IMR-90 (cell line): Measurements from ENCODE around the gene ZNHIT6. TPM values are rescaled to one million over a fixed set of nuclear protein-coding genes. Genes with fewer than 3 reads are reported as not detected.
"Not testable (repeated sequence)": the region's sequence is repeated elsewhere in the genome, so short reads cannot be mapped to it uniquely, and the experiment has no call there.

ENCODE experiments used
- ATAC-seq: fragments of 200-7000 bp; cut with Tn5 transposase; 2 replicates; pipeline ENCODE4 v1.9.1; 2020; ENCODE audit warnings: low read depth, mild to moderate bottlenecking, moderate library complexity
- BruUV-seq: library from RNA; stranded (reverse); fragments of 400-500 nt; replicated peaks from 2 replicates; lab custom pipeline; 2021; lab: Mats Ljungman, UMichigan
- CTCF ChIA-PET: fragments of 300-600 bp; formaldehyde crosslinking; extraction: SDS; loops from one replicate; lab custom pipeline; 2021; ENCODE audit warnings: antibody characterized with exemption; lab: Yijun Ruan, JAX
- POLR2A ChIA-PET: fragments of 300-600 bp; sonication (Branson Sonifier 250); formaldehyde crosslinking; loops from one replicate; lab custom pipeline; 2022; ENCODE audit warnings: antibody characterized with exemption; ENCODE audit not compliant: unreplicated experiment; lab: Charles Lee
- DNase-seq: peaks from one replicate; pipeline ENCODE4 v3.0.0; 2013
- H2AFZ ChIP-seq: replicated peaks from 2 replicates; pipeline ENCODE3; 2013; ENCODE audit warnings: low read length, mild to moderate bottlenecking; ENCODE audit not compliant: poor library complexity
- H2AK5ac ChIP-seq: 2 replicates; pipeline ENCODE4 v1.6.1; 2013; ENCODE audit warnings: low read depth, low read length, inconsistent platforms
- H2AK9ac ChIP-seq: replicated peaks from 2 replicates; pipeline ENCODE3; 2013; ENCODE audit warnings: mild to moderate bottlenecking, low read depth, low read length, moderate library complexity; ENCODE audit not compliant: poor library complexity
- H2BK120ac ChIP-seq: 2 replicates; pipeline ENCODE4 v1.6.1; 2013; ENCODE audit warnings: low read depth, low read length, inconsistent platforms
- H2BK15ac ChIP-seq: 3 replicates; pipeline ENCODE4 v1.6.1; 2013; ENCODE audit warnings: low read depth, low read length, inconsistent platforms
- H2BK20ac ChIP-seq: 2 replicates; pipeline ENCODE4 v1.6.1; 2013; ENCODE audit warnings: low read depth, mild to moderate bottlenecking, inconsistent platforms, low read length, moderate library complexity
- H2BK5ac ChIP-seq: 2 replicates; pipeline ENCODE4 v1.6.1; 2013; ENCODE audit warnings: mild to moderate bottlenecking, low read depth, low read length, inconsistent platforms; ENCODE audit not compliant: poor library complexity, severe bottlenecking
- H3K14ac ChIP-seq: replicated peaks from 2 replicates; pipeline ENCODE4 v1.6.1; 2013; ENCODE audit warnings: low read depth, low read length, inconsistent platforms
- H3K18ac ChIP-seq: 2 replicates; pipeline ENCODE4 v1.6.1; 2013; ENCODE audit warnings: low read depth, low read length, control low read depth
- H3K23ac ChIP-seq: 2 replicates; pipeline ENCODE4 v1.6.1; 2013; ENCODE audit warnings: low read depth, low read length, inconsistent platforms
- H3K27ac ChIP-seq: 2 replicates; pipeline ENCODE4 v1.5.1; 2013; ENCODE audit warnings: mild to moderate bottlenecking, control low read depth, low read length; ENCODE audit not compliant: insufficient read depth
- H3K27me3 ChIP-seq: 2 replicates; pipeline ENCODE4 v1.6.1; 2013; ENCODE audit warnings: low read length; ENCODE audit not compliant: control insufficient read depth, insufficient read depth
- H3K36me3 ChIP-seq: 2 replicates; pipeline ENCODE4 v1.6.1; 2013; ENCODE audit warnings: low read length, mixed read lengths; ENCODE audit not compliant: control insufficient read depth, insufficient read depth
- H3K4ac ChIP-seq: 2 replicates; pipeline ENCODE4 v1.6.1; 2013; ENCODE audit warnings: low read depth, low read length, inconsistent platforms
- H3K4me1 ChIP-seq: 2 replicates; pipeline ENCODE4 v1.6.1; 2013; ENCODE audit warnings: low read length, mixed read lengths; ENCODE audit not compliant: control insufficient read depth, insufficient read depth
- H3K4me2 ChIP-seq: 2 replicates; pipeline ENCODE4 v1.6.1; 2013; ENCODE audit warnings: low read depth, mild to moderate bottlenecking, control low read depth, low read length, moderate library complexity
- H3K4me3 ChIP-seq: 2 replicates; pipeline ENCODE4 v1.5.1; 2013; ENCODE audit warnings: low read depth, mild to moderate bottlenecking, control low read depth, low read length, moderate library complexity; ENCODE audit not compliant: insufficient read depth
- H3K56ac ChIP-seq: 2 replicates; pipeline ENCODE4 v1.6.1; 2013; ENCODE audit warnings: low read length, inconsistent platforms; ENCODE audit not compliant: insufficient read depth; ENCODE audit errors: extremely low read depth
- H3K79me1 ChIP-seq, 2 experiments: 2 replicates each; pipeline ENCODE4 v1.6.1; 2013; ENCODE audit warnings: low read length in 2 of 2, inconsistent platforms in 1 of 2, low read depth in 1 of 2
- H3K9ac ChIP-seq: 2 replicates; pipeline ENCODE4 v1.6.1; 2013; ENCODE audit warnings: low read depth, low read length, control low read depth
- H3K9me1 ChIP-seq: 2 replicates; pipeline ENCODE4 v1.6.1; 2013; ENCODE audit warnings: low read length, inconsistent platforms; ENCODE audit not compliant: insufficient read depth
- H3K9me3 ChIP-seq: 2 replicates; pipeline ENCODE4 v1.6.1; 2013; ENCODE audit warnings: low read length; ENCODE audit not compliant: control insufficient read depth, insufficient read depth
- H4K20me1 ChIP-seq: 2 replicates; pipeline ENCODE4 v1.6.1; 2013; ENCODE audit warnings: low read length, inconsistent platforms; ENCODE audit not compliant: insufficient read depth
- H4K5ac ChIP-seq: 2 replicates; pipeline ENCODE4 v1.6.1; 2013; ENCODE audit warnings: mild to moderate bottlenecking, low read depth, low read length, control low read depth
- H4K8ac ChIP-seq, 2 experiments: 2 replicates each; pipeline ENCODE4 v1.6.1; 2013; ENCODE audit warnings: low read depth in 2 of 2, low read length in 2 of 2, control low read depth in 1 of 2, inconsistent platforms in 1 of 2
- H4K91ac ChIP-seq: 2 replicates; pipeline ENCODE4 v1.6.1; 2013; ENCODE audit warnings: low read depth, low read length, inconsistent platforms; ENCODE audit not compliant: insufficient read depth
- WGBS, 2 experiments: methylation state at CpG; one replicate each; pipeline versions ENCODE4 v1.1.5 to v1.1.7; 2013; ENCODE audit warnings: missing lambda C conversion rate in 2 of 2; ENCODE audit not compliant: insufficient read length in 1 of 2; ENCODE audit errors: extremely low coverage in 2 of 2; 5-methylcytosine and 5-hydroxymethylcytosine counted together
- dilution Hi-C: fragments of 300-500 bp; cut with HindIII; formaldehyde crosslinking; loops from one replicate; pipeline ENCODE4 v1.14.3; 2018; ENCODE audit warnings: low sequenced_read_pairs; ENCODE audit not compliant: unreplicated experiment
- in situ Hi-C: fragments of 300-500 bp; cut with MboI; formaldehyde crosslinking; loops from 3 replicates; pipeline ENCODE4 v1.14.3; 2019; ENCODE audit warnings: low sequenced_read_pairs, inconsistent platforms, mixed read lengths
- intact Hi-C: fragments of 100-400 bp; cut with micrococcal nuclease; formaldehyde crosslinking; loops from 2 replicates; pipeline ENCODE4 v1.10.0; 2022
- polyA plus RNA-seq, 3 experiments: library from polyadenylated mRNA; depleted of rRNA; stranded (reverse); fragments of >200 nt; gene quantifications; 2 replicates each; pipeline ENCODE4 v1.2.3, GENCODE V29; 2012; ENCODE audit warnings: low replicate concordance in 1 of 3
- total RNA-seq: library from RNA; depleted of rRNA; stranded (reverse); fragments of >200 nt; gene quantifications from 2 replicates; pipeline ENCODE4 v1.2.3, GENCODE V29; 2012

Gene ZNHIT6
- total and polyA plus RNA-seq, 2 of the 4 experiments (the other 2 are of a cell fraction), result 9.0 to 13.7 TPM

DNA sequence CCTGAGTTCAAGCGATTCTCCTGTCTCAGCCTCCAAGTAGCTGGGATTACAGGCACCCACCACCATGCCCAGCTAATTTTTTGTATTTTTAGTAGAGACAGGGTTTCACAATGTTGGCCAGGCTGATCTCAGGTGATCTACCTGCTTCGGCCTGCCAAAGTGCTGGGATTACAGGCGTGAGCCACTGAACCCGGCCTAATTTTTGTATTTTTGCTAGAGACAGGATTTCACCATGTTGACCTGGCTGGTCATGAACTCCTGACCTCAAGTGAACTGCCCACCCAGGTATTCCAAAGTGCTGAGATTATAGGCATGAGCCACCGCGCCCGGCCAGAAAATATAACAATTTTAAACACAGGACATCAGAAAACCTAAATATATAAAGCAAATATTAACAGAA, 68.3 kb downstream of the ZNHIT6 start:
- H3K9ac ChIP-seq, H3K18ac ChIP-seq, H2BK15ac ChIP-seq, H3K27me3 ChIP-seq, H3K23ac ChIP-seq, H3K4ac ChIP-seq, POLR2A ChIA-PET, H2BK5ac ChIP-seq, H2BK20ac ChIP-seq, H3K79me1 ChIP-seq, H4K20me1 ChIP-seq, H2AK5ac ChIP-seq, H4K5ac ChIP-seq, intact Hi-C loops, H2AFZ ChIP-seq, H3K56ac ChIP-seq, H3K14ac ChIP-seq, BruUV-seq, H3K36me3 ChIP-seq, H4K91ac ChIP-seq, H4K8ac ChIP-seq, H3K4me2 ChIP-seq, ATAC-seq, in situ Hi-C loops, H2BK120ac ChIP-seq, DNase-seq, H3K4me3 ChIP-seq, dilution Hi-C loops, CTCF ChIA-PET, H2AK9ac ChIP-seq, H3K4me1 ChIP-seq, H3K27ac ChIP-seq, H3K9me1 ChIP-seq: not testable (repeated sequence)
- WGBS, 2 experiments, result 100% methylated on average over 3 of the region's 7 CpGs; no CpG with 5 or more reads in 1 of the 2 experiments
- H3K9me3 ChIP-seq, result peaks cover 12% of the 10 kb centered on the region
